Activated gamma-delta T cell treated with Interleukin-2 at 50 U/mL for 16 hours (primary cell): ENCODE data around the gene HIPK1.
"Not testable (repeated sequence)": the region's sequence is repeated elsewhere in the genome, so short reads cannot be mapped to it uniquely, and the experiment has no call there.

Experiments
- DNase-seq: peaks from one replicate; pipeline ENCODE4 v3.0.0-alpha.2; 2020

HIPK1 gene

GRCh38 chr1:113946112-113946511 lies 17.0 kb downstream of the HIPK1 start:
- DNase-seq, result no peak

GRCh38 chr1:113946678-113947387 lies 17.7 kb downstream of the HIPK1 start:
- DNase-seq, result no peak

DNA sequence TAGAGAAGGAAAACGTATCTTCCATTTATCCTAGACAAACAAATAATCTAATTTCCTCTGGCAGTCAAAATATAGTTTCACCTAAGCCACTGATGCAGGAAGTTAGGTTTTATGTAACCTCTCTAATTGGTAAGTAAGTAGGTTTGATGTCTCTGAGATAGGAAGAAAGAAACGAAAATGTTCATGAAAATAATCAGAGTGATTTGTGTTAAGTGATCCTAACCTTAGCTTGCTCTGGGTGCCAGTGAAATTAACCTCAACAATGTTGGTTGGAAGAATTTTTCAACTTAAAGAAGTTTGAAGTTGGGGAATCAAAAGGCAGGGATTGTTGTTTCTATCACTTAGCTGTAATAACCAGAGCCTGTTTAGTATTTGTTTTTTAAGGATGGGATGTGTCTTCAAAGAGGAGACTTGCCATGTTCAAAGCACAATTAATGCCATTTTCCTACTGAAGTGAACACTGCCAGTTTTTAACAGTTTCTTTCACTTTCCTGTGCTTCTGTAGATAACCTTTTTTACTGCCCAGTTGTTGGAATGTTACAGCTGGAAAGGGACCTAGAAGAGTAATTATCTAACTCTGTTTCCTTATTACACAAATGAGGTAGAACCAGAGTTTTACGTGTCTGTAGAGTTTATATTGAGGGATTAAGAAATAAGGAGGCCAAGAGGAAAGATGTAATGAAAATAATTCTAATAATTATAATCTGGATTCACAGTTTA lies 18.4 kb downstream of the HIPK1 start:
- DNase-seq, result no peak

- DNase-seq, result not testable (repeated sequence)
These were observed 19.0 kb downstream of the HIPK1 start for GRCh38 chr1:113948151-113948550.

DNA sequence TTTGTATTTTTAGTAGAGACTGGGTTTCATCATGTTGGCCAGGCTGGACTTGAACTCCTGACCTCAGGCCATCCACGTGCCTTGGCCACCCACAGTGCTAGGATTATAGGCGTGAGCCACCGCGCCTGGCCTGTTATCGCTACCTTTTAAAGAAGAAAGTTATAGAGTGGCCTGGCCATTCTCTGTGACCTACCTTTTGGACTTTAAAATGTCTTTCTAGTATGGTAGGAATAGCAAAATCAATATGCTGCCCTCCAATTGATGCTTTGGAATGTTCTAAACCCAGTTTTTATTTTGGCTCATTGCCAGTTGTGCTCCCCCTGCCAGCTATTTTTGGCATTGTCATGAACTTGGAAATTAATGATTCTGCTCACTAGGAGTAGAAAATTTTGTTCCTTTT lies 19.9 kb downstream of the HIPK1 start:
- no peak for DNase-seq

DNA sequence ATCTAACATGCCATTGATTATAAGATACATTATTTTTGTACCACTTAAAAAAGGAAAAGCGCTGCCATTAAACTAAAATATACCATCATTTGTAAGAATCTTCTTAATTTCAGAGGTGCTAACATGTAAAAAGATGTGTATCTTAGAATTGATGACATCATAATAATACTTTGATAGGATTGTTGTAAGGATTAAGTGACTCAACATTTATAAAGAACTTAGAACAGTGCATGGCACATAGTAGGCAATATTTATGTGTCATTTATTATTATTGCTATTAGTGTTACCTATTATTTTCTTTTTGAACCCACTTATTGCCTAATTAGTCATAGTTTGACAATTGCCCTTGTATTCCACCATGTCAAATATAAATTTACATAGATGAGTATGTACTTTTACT lies 21.8 kb downstream of the HIPK1 start:
- no peak for DNase-seq

DNA sequence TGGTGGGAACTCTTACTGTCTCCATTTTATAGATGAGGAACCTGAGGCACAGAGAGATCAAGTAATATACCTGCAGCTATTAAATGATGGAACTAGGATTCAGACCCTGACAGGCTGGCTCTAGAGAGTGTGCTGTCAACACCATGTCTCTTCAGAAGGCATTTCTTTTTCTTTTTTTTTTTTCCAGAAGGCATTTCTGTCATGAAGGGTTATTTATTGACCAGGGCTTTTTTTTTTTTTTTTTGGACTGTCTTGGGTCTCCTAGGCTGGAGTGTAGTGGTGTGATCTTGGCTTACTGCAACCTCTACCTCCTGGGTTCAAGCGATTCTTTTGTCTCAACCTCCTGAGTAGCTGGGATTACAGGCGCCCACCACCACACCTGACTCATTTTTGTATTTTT lies 22.6 kb downstream of the HIPK1 start:
- DNase-seq, result no peak

- DNase-seq, result no peak
These were observed 28.9 kb downstream of the HIPK1 start for GRCh38 chr1:113957984-113958383.

GRCh38 chr1:113958691-113959090 lies 29.6 kb downstream of the HIPK1 start:
- no peak for DNase-seq

GRCh38 chr1:113963281-113963906 lies 34.3 kb downstream of the HIPK1 start:
- DNase-seq, result no peak

DNA sequence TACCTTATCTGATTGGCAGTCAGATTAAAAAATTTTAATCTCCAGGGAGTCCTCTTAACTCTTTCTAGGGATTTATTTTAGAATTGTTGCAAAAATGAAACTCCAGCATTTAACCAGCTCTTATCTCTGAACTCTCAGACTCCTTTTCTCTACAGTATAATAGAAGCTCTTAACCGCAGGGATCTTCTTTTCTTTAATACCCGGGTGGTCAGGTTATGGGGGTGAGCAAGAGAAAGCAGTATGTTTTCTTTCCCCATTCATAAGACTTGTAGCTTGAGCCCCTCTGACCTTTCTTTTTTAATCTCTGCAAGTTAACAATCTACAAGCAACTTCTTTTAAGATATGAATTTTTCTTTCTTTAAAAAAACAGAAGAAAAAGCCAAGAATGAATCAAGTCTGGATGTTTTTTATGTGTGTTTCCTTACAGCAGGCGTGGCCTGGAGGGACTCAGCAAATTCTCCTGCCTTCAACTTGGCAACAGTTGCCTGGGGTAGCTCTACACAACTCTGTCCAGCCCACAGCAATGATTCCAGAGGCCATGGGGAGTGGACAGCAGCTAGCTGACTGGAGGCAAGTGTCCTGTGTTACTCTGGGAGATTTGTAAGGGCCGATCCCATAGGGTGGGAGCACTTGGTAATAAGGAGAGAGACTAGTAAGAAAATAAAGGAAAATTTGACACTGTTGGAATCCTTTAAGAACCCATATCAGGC lies 36.7 kb downstream of the HIPK1 start:
- DNase-seq, result no peak

- DNase-seq, result no peak
These were observed 43.8 kb downstream of the HIPK1 start for GRCh38 chr1:113972954-113973353.

GRCh38 chr1:113975211-113975895 lies 46.2 kb downstream of the HIPK1 start:
- DNase-seq, result no peak

GRCh38 chr1:113976609-113977278 lies 47.6 kb downstream of the HIPK1 start:
- no peak for DNase-seq

DNA sequence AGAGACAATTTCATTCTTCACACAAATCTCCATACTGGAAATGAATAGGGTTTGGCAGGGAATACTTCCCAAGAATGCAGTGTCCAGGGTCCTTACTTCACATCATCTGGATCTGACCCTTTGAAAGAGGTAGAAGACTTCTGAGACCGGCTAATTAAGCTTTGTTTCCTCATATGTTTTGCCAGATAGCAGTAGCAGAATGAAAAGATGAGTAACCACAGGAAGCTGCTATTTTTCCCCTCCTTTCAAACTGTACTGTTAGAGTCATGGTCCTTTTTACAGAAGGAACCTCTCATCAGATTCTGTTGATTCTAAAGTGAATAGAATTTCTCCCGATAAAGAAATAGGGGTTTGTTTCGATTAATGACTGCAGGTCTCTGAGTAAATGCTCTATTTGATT lies 48.8 kb downstream of the HIPK1 start:
- DNase-seq, result no peak

GRCh38 chr1:113978863-113979702 lies 50.0 kb downstream of the HIPK1 start, which contains the start of gene OLFML3:
Gene OLFML3, plus strand, starts transcription at chr1:113979474. Its CDS starts 43 bp downstream, at chr1:113979517.
- DNase-seq, result peak; percentile 28

- no peak for DNase-seq
These were observed 51.0 kb downstream of the HIPK1 start for GRCh38 chr1:113980110-113980509.

GRCh38 chr1:113981962-113982931 lies 53.1 kb downstream of the HIPK1 start:
- DNase-seq, result no peak

- no peak for DNase-seq
These were observed 53.8 kb downstream of the HIPK1 start for GRCh38 chr1:113982949-113983348.

DNA sequence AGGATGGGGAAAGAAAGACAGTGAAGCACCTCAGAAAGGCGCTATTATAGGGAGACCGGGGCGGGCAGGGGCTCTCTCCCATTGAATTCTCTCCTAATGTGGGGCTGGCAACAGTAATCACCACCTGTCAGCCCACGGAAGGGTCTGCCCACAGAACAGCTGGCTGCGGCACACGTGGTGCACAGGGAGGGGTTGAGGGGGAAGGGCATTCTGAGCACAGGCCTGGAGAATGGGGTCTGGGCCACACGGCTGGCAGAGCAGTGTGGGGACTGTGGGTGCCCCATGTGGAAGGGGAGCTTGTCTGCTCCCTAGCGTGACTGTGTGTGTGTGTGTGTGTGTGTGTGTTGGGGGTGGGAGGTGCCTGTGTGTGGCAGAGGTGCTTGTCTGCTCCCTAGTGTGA lies 54.3 kb downstream of the HIPK1 start:
- no peak for DNase-seq
